Measurements from ENCODE around the gene ADCYAP1.

DNA sequence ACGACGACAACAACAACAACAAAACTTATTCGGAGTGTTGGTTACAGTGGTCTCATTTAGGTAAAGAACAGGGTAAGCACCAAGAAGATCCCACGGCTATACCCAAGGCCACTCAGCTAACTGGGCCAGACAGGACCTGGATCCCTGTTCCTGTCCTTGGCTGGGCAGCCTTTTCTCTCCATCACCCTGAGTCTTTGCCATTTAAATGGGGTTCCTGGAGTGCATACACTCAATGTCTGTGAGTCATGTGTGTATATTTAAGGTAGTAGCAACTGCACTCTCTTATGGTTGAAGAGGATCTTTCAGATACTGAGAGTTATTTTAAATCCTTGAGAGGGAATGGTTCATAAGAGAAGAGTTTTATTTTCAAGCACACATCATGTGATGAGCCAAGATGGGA lies 35.3 kb downstream of the ADCYAP1 start:
- TF ChIP-seq, protein P1, sequence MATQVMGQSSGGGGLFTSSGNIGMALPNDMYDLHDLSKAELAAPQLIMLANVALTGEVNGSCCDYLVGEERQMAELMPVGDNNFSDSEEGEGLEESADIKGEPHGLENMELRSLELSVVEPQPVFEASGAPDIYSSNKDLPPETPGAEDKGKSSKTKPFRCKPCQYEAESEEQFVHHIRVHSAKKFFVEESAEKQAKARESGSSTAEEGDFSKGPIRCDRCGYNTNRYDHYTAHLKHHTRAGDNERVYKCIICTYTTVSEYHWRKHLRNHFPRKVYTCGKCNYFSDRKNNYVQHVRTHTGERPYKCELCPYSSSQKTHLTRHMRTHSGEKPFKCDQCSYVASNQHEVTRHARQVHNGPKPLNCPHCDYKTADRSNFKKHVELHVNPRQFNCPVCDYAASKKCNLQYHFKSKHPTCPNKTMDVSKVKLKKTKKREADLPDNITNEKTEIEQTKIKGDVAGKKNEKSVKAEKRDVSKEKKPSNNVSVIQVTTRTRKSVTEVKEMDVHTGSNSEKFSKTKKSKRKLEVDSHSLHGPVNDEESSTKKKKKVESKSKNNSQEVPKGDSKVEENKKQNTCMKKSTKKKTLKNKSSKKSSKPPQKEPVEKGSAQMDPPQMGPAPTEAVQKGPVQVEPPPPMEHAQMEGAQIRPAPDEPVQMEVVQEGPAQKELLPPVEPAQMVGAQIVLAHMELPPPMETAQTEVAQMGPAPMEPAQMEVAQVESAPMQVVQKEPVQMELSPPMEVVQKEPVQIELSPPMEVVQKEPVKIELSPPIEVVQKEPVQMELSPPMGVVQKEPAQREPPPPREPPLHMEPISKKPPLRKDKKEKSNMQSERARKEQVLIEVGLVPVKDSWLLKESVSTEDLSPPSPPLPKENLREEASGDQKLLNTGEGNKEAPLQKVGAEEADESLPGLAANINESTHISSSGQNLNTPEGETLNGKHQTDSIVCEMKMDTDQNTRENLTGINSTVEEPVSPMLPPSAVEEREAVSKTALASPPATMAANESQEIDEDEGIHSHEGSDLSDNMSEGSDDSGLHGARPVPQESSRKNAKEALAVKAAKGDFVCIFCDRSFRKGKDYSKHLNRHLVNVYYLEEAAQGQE (IDR thresholded peaks at IDR 0.05; ENCODE audit: insufficient read depth in 1 of 2, low read depth in 2 of 2, low read length in 1 of 2), result no peak
- TF ChIP-seq, protein P2, sequence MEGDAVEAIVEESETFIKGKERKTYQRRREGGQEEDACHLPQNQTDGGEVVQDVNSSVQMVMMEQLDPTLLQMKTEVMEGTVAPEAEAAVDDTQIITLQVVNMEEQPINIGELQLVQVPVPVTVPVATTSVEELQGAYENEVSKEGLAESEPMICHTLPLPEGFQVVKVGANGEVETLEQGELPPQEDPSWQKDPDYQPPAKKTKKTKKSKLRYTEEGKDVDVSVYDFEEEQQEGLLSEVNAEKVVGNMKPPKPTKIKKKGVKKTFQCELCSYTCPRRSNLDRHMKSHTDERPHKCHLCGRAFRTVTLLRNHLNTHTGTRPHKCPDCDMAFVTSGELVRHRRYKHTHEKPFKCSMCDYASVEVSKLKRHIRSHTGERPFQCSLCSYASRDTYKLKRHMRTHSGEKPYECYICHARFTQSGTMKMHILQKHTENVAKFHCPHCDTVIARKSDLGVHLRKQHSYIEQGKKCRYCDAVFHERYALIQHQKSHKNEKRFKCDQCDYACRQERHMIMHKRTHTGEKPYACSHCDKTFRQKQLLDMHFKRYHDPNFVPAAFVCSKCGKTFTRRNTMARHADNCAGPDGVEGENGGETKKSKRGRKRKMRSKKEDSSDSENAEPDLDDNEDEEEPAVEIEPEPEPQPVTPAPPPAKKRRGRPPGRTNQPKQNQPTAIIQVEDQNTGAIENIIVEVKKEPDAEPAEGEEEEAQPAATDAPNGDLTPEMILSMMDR (IDR thresholded peaks at IDR 0.05), result no peak
- TF ChIP-seq POLR2AphosphoS5 (IDR thresholded peaks at IDR 0.05; ENCODE audit: low read depth, low read length), result no peak
